ENCODE measurements around the gene SMCO4. TPM values are rescaled to one million over a fixed set of nuclear protein-coding genes. Genes with fewer than 3 reads are reported as not detected.

The SMCO4 gene
- total and polyA plus RNA-seq, 2 of the 8 experiments (the other 6 are each of a cell fraction or from before 2014, with no cell fraction given), result 33.2 to 53.9 TPM

DNA sequence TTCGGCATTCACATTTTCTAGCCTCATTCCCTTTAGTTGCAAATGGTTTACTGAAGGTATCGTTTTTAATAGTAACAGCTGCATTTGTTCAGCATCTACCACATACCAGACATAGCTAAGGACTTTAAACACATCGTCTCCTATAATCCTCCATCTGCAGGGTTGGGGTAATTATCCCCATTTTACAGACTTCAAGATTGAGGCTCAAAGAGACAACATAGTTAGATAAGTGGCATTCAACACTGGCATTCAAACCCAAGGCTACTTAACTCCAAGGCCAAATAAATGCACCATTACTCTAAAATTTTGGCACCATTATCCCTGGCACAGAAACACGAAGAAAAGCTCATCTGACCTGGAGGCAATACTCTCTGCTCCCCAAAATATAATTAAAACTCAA is 28.5 kb downstream of the SMCO4 start:
- Histone ChIP-seq H3K23me2 (ENCODE audit: low read depth, low read length) (no peaks in the 10 kb centered on the region), H2AK5ac (ENCODE audit: low read depth, low read length) (no peak overlapping the region), H3K36me3 (ENCODE audit: control insufficient read depth in 2 of 4, insufficient read depth in 4 of 4, low read length in 3 of 4) (0 out of 8 replicates have a peak, but pooled peaks cover 0 to 2% (median 0%) of the 10 kb centered on the region in 4 experiments), H2BK120ac (replicated peaks; ENCODE audit: low read depth, low read length) (no peak overlapping the region), H3K14ac (ENCODE audit: insufficient read length) (no peak overlapping the region), H2BK20ac (ENCODE audit: low read length) (no peak overlapping the region), H4K5ac (ENCODE audit: insufficient read length, low read depth, low read length) (no peak overlapping the region), H3K9me3 (ENCODE audit: insufficient read depth in 2 of 2, low read depth in 1 of 2, low read length in 1 of 2) (peaks cover 0 to 3% of the 10 kb centered on the region in 2 experiments; a peak in 1 of 4 replicates), H3K18ac (ENCODE audit: extremely low read depth, low read length) (no peak overlapping the region), H3K4me3 (ENCODE audit: extremely low read depth in 1 of 4, insufficient read depth in 2 of 4, low read depth in 3 of 4, low read length in 4 of 4) (no peak overlapping the region), H3K27me3 (replicated peaks in 1 of 4; ENCODE audit: control insufficient read depth in 3 of 4, extremely low read depth in 1 of 4, insufficient read depth in 3 of 4, low read length in 3 of 4) (no peaks in the 10 kb centered on the region), H3K56ac (replicated peaks; ENCODE audit: insufficient read length, low read depth, low read length) (no peak overlapping the region), H3K4ac (replicated peaks; ENCODE audit: insufficient read length, low read depth, low read length) (no peak overlapping the region), H2BK15ac (ENCODE audit: low read length) (no peak overlapping the region), H3K23ac (ENCODE audit: insufficient read length) (no peak overlapping the region), H3K79me2 (ENCODE audit: control insufficient read depth in 1 of 2, insufficient read depth in 2 of 2, low read length in 2 of 2) (peaks cover 0 to 36% of the 10 kb centered on the region in 2 experiments; a peak in 2 of 4 replicates), H3K4me1 (replicated peaks in 1 of 4; ENCODE audit: control insufficient read depth in 3 of 4, insufficient read depth in 4 of 4, low read length in 3 of 4) (peaks cover 0 to 7% (median 0%) of the 10 kb centered on the region in 4 experiments; a peak in 4 of 7 replicates), H4K20me1 (replicated peaks in 1 of 2; ENCODE audit: control insufficient read depth in 1 of 2, insufficient read depth in 2 of 2, low read length in 2 of 2) (peaks cover 2% of the 10 kb centered on the region in 2 experiments), H2BK12ac (ENCODE audit: low read depth, low read length) (no peak overlapping the region), H4K8ac (ENCODE audit: extremely low read depth, insufficient read depth, low read length) (no peak overlapping the region), H3K27ac (ENCODE audit: low read depth, low read length) (no peak overlapping the region), H4K91ac (replicated peaks; ENCODE audit: insufficient read length, low read length) (no peak overlapping the region), H2AFZ (ENCODE audit: low read length) (no peak overlapping the region), H3K9ac (replicated peaks in 1 of 4; ENCODE audit: extremely low read depth in 1 of 4, low read depth in 3 of 4, low read length in 3 of 4) (no peak overlapping the region), H3K79me1 (ENCODE audit: low read depth, low read length) (peaks cover 13% of the 10 kb centered on the region), H3K4me2 (ENCODE audit: insufficient read depth in 1 of 2, low read depth in 2 of 2, low read length in 2 of 2) (no peak overlapping the region), H2BK5ac (ENCODE audit: low read depth, low read length) (no peak overlapping the region)
- FAIRE-seq (no peak), DNase-seq (ENCODE audit: low read depth in 1 of 2, low spot score in 2 of 2) (no peak)
- 87% methylated on average over 4 of the region's 4 CpGs; no CpG with 5 or more reads in 1 of the 2 experiments for WGBS, 2 experiments (ENCODE audit: extremely low coverage in 1 of 2, insufficient coverage in 1 of 2, insufficient read length in 1 of 2, insufficient replicate concordance in 2 of 2, low coverage in 1 of 2, low lambda C conversion rate in 2 of 2, missing lambda C conversion rate in 1 of 2)
- POLR2A ChIA-PET (ENCODE audit: partially characterized antibody), result interaction anchor here (1.0 to 1.8 kb wide), 2 partner anchors 14 to 28 kb away, joined by 3 to 5 read pairs; no protein-coding TSS in a partner anchor
- CTCF ChIA-PET (ENCODE audit: partially characterized antibody), result interaction anchor here (1.4 to 2.4 kb wide), 3 partner anchors 9 to 248 kb away, joined by 3 to 12 read pairs (median 3); no protein-coding TSS in a partner anchor
- TF ChIP-seq, protein P1, sequence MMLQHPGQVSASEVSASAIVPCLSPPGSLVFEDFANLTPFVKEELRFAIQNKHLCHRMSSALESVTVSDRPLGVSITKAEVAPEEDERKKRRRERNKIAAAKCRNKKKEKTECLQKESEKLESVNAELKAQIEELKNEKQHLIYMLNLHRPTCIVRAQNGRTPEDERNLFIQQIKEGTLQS (IDR thresholded peaks at IDR 0.05; ENCODE audit: insufficient read depth, low read depth, low read length), result no peak
- TF ChIP-seq TAF7 (optimal IDR thresholded peaks at IDR 0.05; ENCODE audit: borderline replicate concordance, low read depth, low read length), result no peak
- TF ChIP-seq CEBPB (IDR thresholded peaks at IDR 0.05; ENCODE audit: low read depth, low read length), result no peak
- no peak for TF ChIP-seq TBP (IDR thresholded peaks at IDR 0.05; ENCODE audit: low read depth, low read length)
- no peak for TF ChIP-seq NANOG (IDR thresholded peaks at IDR 0.05; ENCODE audit: insufficient read depth, low read depth, low read length, poor library complexity, severe bottlenecking)
- TF ChIP-seq POU5F1 (IDR thresholded peaks at IDR 0.05; ENCODE audit: low read depth, low read length), result no peak
- TF ChIP-seq SP1 (IDR thresholded peaks at IDR 0.05; ENCODE audit: low read depth, low read length), result no peak
- TF ChIP-seq GABPA (IDR thresholded peaks at IDR 0.05; ENCODE audit: borderline replicate concordance, insufficient read depth, low read length), result no peak
- TF ChIP-seq SIX5 (IDR thresholded peaks at IDR 0.05; ENCODE audit: low read depth, low read length), result no peak
- TF ChIP-seq TAF1 (IDR thresholded peaks at IDR 0.05; ENCODE audit: low read depth, low read length), result no peak
- no peak for TF ChIP-seq BCL11A (IDR thresholded peaks at IDR 0.05; ENCODE audit: low read depth in 2 of 2, low read length in 2 of 2)
- TF ChIP-seq SAP30 (IDR thresholded peaks at IDR 0.05; ENCODE audit: insufficient read depth, insufficient replicate concordance, low read length), result no peak
- no peak for TF ChIP-seq ZNF274 (IDR thresholded peaks at IDR 0.05; ENCODE audit: borderline replicate concordance, extremely low read depth, low read length)
- TF ChIP-seq SRF (IDR thresholded peaks at IDR 0.05; ENCODE audit: low read depth, low read length), result no peak
